AG08395 (cell line): ENCODE measurements around the gene PTGES.
"Not testable (repeated sequence)": the region's sequence is repeated elsewhere in the genome, so short reads cannot be mapped to it uniquely, and the experiment has no call there.

Source experiments
- DNase-seq: peaks from one replicate; pipeline ENCODE4 v3.0.0; 2012; ENCODE audit warnings: mixed read lengths, low spot score

The PTGES gene

GRCh38 chr9:129752900-129753729 is at the start of gene PTGES:
PTGES (minus strand) TSS chr9:129753042; CDS start chr9:129753012, 30 bp downstream.
- peak; percentile 88 for DNase-seq

DNA sequence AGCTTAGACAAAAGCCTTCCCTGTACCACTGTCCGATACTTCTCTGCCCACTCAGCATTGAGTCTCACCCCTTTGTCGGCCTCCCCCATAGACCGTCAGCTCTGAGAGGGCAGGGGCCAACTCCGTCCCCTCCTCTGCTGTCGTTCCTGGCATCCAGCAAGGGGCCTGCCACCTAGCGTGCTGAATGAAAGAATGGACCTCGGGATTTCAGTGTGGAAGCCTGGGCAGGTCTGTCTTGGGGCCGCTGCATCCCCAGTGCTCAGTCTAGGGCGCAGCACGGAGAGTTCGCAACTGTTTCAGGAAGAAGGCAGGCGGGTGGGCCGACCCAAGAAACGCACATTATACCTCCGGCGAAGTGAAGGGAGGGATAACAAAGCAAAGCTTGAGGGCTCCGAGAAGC is 48.7 kb upstream of the PTGES start:
- DNase-seq, result no peak

- DNase-seq, result no peak
These were observed 46.1 kb upstream of the PTGES start for GRCh38 chr9:129798973-129799372.

- DNase-seq, result not testable (repeated sequence)
These were observed 43.2 kb upstream of the PTGES start for GRCh38 chr9:129796029-129796428.

DNA sequence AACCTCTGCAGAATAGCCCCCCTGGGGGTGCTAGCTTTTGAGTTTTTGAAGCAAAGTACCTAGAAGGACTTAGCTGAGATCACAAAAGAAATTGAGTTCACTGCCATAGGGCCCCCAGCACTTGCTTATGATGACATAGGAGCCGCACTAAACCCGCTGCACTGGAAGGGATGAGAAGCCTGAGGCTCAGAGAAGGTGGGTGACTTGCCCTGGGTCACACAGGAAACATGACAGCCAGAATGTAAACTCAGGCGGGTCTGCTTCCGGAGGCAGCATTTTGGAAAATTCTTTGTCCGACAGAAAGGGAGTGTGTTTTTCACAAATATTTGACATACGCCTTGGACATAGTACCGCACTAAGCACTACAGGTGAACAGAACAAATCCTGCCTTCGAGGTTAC is 41.7 kb upstream of the PTGES start:
- no peak for DNase-seq

DNA sequence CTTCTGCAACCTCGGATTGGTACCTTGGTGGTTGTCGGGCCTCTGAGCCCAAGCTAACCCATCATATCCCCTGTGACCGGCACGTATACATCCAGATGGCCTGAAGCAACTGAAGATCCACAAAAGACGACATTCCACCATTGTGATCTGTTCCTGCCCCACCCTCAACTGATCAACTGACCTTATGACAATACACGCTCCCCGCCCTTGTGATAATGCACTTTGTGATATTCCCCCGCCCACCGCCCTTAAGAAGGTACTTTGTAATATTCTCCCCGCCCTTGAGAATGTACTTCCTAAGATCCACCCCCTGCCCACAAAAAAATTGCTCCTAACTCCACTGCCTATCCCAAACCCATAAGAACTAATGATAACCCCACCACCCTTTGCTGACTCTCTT is 33.6 kb upstream of the PTGES start:
- no peak for DNase-seq

DNA sequence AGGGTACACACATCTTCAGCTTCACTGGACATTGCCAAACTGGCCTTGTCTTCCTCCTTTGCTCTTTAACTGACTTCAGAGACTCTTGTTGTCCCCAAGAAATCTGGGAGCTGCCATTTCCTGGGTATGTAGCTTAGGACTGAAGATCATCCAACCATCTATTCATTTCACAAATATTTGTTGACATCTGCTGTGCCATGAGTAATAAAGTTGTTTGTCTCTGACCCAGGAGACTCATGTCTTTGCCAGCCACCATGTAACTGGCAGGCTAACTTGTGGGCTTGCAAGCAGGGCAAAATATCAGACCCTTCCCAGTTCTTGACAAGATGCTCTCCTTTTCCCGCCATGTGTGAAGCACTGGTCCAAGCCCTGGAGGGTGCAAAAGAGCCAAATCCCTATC is 33.0 kb upstream of the PTGES start:
- peak; percentile 10 for DNase-seq

DNA sequence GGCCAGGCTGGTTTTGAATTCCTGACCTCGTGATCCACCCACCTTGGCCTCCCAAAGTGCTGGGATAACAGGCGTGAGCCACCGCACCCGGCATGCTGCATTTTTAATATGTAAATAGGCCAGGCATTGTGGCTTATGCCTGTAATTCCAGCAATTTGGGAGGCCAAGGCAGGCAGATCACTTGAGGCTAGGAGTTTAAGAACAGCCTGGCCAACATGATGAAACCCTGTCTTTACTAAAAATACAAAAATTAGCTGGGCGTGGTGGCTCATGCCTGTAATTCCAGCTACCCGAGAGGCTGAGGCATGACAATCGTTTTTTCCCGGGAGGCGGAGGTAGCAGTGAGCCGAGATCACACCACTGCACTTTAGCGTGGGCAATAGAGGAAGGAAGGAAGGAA is 32.1 kb upstream of the PTGES start:
- DNase-seq, result not testable (repeated sequence)

- peak; percentile 91 for DNase-seq
These were observed 30.9 kb upstream of the PTGES start for GRCh38 chr9:129783516-129784361.

GRCh38 chr9:129781981-129782380 is 29.1 kb upstream of the PTGES start:
- DNase-seq, result peak; percentile 14

DNA sequence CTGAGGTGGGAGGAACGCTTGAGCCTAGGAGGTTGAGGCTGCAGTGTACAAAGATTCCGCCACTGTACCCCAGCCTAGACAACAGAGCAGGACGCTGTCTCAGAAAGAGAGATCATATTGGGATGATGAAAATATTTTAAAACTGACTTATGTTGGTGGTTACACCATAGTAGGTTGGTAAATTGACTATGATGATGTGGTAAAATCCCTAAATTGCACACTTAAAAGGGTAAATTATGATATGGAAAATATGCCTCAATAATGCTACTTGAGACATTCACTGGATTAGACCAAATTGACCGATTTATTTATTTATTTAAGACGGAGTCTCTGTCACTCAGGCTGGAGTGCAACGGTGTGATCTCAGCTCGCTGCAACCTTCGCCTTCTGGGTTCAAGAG is 28.3 kb upstream of the PTGES start:
- DNase-seq, result no peak

DNA sequence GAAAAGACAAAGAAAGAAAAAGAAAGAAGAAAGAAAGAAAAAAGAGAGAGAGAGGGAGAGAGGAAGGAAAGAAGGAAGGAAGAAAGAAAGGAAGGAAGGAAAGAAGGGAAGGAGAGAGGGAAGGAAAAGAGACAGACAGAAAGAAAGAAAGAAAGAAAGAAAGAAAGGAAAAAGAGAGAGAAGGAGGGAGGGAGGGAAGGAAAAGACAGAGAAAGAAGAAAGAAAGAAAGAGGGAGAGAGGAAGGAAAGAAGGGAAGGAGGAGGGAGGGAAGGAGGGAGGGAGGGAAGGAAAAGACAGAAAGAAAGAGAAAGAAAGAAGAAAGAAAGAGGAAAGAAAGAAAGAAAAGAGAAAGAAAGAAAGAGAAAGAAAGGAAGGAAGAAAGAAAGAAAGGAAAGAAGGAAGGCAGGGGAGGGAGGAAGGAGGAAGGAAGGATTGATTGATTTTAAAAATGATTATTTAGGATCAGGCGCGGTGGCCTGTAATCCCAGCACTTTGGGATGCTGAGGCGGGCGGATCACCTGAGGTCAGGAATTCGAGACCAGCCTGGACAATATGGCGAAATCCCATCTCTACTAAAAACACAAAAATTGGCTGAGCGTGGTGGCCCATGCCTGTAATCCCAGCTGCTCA is 26.8 kb upstream of the PTGES start:
- DNase-seq, result no peak

DNA sequence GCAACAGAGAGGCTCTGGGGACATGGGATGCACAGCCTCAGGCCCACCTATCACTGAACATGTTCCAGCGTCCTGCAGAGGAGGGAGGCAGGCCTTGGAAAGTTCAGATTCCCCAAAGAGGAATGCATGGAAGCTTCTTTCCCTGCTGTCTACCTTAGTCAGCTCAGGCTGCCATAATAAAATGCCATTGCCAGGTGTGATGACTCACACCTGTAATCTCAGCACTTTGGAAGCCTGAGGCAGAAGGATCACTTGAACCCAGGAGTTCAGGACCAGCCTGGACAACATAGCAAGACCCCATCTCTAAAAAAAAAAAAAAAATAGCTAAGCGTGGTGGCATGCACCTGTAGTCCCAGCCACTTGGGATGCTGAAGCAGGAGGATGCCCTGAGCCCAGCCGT is 25.6 kb upstream of the PTGES start:
- no peak for DNase-seq

GRCh38 chr9:129777769-129778130 is 24.9 kb upstream of the PTGES start:
- no peak for DNase-seq

DNA sequence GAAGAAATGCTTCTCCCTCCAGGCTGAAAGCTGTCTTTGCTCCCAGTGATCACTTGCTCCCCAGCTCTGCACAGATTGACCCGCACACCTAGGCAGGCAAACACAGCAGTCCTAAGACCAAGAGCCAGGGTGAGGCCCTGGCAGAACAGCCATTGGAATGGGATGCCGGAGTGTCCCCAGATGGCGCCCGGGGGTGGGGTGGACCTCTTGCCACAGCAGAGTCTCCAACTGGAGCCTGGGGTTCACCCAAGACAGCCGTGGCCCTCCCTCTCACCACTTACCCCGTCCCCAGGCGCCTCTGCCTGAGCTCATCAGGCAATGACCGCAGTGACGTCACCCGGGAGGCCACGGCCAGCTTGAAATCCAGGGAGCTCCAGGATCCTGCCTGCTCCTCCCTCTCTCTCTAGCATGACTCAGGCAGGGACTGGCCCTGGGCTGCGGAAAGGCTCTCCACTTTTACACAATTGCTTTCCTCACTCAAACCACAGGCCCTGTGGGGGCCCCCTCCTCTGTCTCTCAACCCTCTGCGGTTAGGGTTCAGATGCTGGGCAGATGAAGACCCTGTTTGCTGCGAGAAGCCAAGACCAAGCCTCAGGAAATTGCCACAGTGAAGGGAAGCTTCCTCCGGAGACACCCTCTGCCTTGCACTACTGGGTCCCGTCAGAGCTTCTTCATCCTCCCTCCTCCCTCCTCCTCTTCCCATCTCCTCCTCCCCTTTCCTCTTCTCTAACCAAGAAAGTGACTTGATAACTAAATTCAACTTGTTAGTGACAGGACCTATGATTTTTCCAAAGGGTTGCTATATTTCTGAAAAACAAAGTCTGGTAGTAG is 24.3 kb upstream of the PTGES start:
- DNase-seq, result peak; percentile 98

DNA sequence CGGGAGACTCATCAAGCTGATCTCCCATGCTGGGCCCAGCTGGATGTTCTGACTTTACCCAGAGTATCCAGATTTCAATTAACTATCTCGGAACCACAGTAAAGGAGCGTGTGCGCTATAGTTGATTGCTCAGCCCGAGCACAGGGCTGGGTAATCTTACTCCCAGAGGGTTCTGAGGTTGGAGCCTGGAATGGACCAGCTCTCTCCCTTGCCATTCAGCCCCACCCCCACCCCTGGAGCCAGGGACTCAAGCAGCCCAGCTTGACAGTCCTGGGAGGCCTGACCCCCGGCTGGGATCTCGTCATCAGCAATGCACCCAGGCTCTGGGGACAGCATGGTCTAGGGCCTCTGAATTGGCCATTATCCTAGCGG is 23.7 kb upstream of the PTGES start:
- DNase-seq, result peak; percentile 31

DNA sequence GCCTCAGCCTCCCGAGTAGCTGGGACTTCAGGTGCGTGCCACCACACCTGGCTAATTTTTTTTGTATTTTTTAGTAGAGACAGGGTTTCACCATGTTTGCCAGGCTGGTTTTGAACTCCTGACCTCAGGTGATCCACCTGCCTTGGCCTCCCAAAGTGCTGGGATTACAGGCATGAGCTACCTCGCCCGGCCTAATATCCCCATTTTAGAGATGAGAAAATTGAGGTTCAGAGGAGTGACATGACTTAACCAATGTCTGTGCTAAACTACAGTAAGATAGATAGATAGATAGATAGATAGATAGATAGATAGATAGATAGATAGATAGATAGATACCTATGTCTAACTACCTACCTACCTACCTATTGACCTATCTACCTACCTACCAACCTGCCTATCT is 23.3 kb upstream of the PTGES start:
- not testable (repeated sequence) for DNase-seq

GRCh38 chr9:129775448-129775798 is 22.6 kb upstream of the PTGES start:
- DNase-seq, result no peak

GRCh38 chr9:129774791-129775447 is 22.1 kb upstream of the PTGES start:
- DNase-seq, result no peak

GRCh38 chr9:129773262-129774048 is 20.6 kb upstream of the PTGES start:
- DNase-seq, result peak; percentile 2

GRCh38 chr9:129770741-129771140 is 17.9 kb upstream of the PTGES start:
- DNase-seq, result no peak
